IMR-90 (cell line): Measurements from ENCODE around the gene HAVCR1. TPM values are rescaled to one million over a fixed set of nuclear protein-coding genes. Genes with fewer than 3 reads are reported as not detected.

ENCODE experiments used
- ATAC-seq: fragments of 200-7000 bp; cut with Tn5 transposase; 2 replicates; pipeline ENCODE4 v1.9.1; 2020; ENCODE audit warnings: low read depth, mild to moderate bottlenecking, moderate library complexity
- BruUV-seq: library from RNA; stranded (reverse); fragments of 400-500 nt; replicated peaks from 2 replicates; lab custom pipeline; 2021; lab: Mats Ljungman, UMichigan
- CTCF ChIA-PET: fragments of 300-600 bp; formaldehyde crosslinking; extraction: SDS; loops from one replicate; lab custom pipeline; 2021; ENCODE audit warnings: antibody characterized with exemption; lab: Yijun Ruan, JAX
- POLR2A ChIA-PET: fragments of 300-600 bp; sonication (Branson Sonifier 250); formaldehyde crosslinking; loops from one replicate; lab custom pipeline; 2022; ENCODE audit warnings: antibody characterized with exemption; ENCODE audit not compliant: unreplicated experiment; lab: Charles Lee
- DNase-seq: peaks from one replicate; pipeline ENCODE4 v3.0.0; 2013
- H2AFZ ChIP-seq: replicated peaks from 2 replicates; pipeline ENCODE3; 2013; ENCODE audit warnings: low read length, mild to moderate bottlenecking; ENCODE audit not compliant: poor library complexity
- H2AK5ac ChIP-seq: 2 replicates; pipeline ENCODE4 v1.6.1; 2013; ENCODE audit warnings: low read depth, low read length, inconsistent platforms
- H2AK9ac ChIP-seq: replicated peaks from 2 replicates; pipeline ENCODE3; 2013; ENCODE audit warnings: mild to moderate bottlenecking, low read depth, low read length, moderate library complexity; ENCODE audit not compliant: poor library complexity
- H2BK120ac ChIP-seq: 2 replicates; pipeline ENCODE4 v1.6.1; 2013; ENCODE audit warnings: low read depth, low read length, inconsistent platforms
- H2BK15ac ChIP-seq: 3 replicates; pipeline ENCODE4 v1.6.1; 2013; ENCODE audit warnings: low read depth, low read length, inconsistent platforms
- H2BK20ac ChIP-seq: 2 replicates; pipeline ENCODE4 v1.6.1; 2013; ENCODE audit warnings: low read depth, mild to moderate bottlenecking, inconsistent platforms, low read length, moderate library complexity
- H2BK5ac ChIP-seq: 2 replicates; pipeline ENCODE4 v1.6.1; 2013; ENCODE audit warnings: mild to moderate bottlenecking, low read depth, low read length, inconsistent platforms; ENCODE audit not compliant: poor library complexity, severe bottlenecking
- H3K14ac ChIP-seq: replicated peaks from 2 replicates; pipeline ENCODE4 v1.6.1; 2013; ENCODE audit warnings: low read depth, low read length, inconsistent platforms
- H3K18ac ChIP-seq: 2 replicates; pipeline ENCODE4 v1.6.1; 2013; ENCODE audit warnings: low read depth, low read length, control low read depth
- H3K23ac ChIP-seq: 2 replicates; pipeline ENCODE4 v1.6.1; 2013; ENCODE audit warnings: low read depth, low read length, inconsistent platforms
- H3K27ac ChIP-seq: 2 replicates; pipeline ENCODE4 v1.5.1; 2013; ENCODE audit warnings: mild to moderate bottlenecking, control low read depth, low read length; ENCODE audit not compliant: insufficient read depth
- H3K27me3 ChIP-seq: 2 replicates; pipeline ENCODE4 v1.6.1; 2013; ENCODE audit warnings: low read length; ENCODE audit not compliant: control insufficient read depth, insufficient read depth
- H3K36me3 ChIP-seq: 2 replicates; pipeline ENCODE4 v1.6.1; 2013; ENCODE audit warnings: low read length, mixed read lengths; ENCODE audit not compliant: control insufficient read depth, insufficient read depth
- H3K4ac ChIP-seq: 2 replicates; pipeline ENCODE4 v1.6.1; 2013; ENCODE audit warnings: low read depth, low read length, inconsistent platforms
- H3K4me1 ChIP-seq: 2 replicates; pipeline ENCODE4 v1.6.1; 2013; ENCODE audit warnings: low read length, mixed read lengths; ENCODE audit not compliant: control insufficient read depth, insufficient read depth
- H3K4me2 ChIP-seq: 2 replicates; pipeline ENCODE4 v1.6.1; 2013; ENCODE audit warnings: low read depth, mild to moderate bottlenecking, control low read depth, low read length, moderate library complexity
- H3K4me3 ChIP-seq: 2 replicates; pipeline ENCODE4 v1.5.1; 2013; ENCODE audit warnings: low read depth, mild to moderate bottlenecking, control low read depth, low read length, moderate library complexity; ENCODE audit not compliant: insufficient read depth
- H3K56ac ChIP-seq: 2 replicates; pipeline ENCODE4 v1.6.1; 2013; ENCODE audit warnings: low read length, inconsistent platforms; ENCODE audit not compliant: insufficient read depth; ENCODE audit errors: extremely low read depth
- H3K79me1 ChIP-seq, 2 experiments: 2 replicates each; pipeline ENCODE4 v1.6.1; 2013; ENCODE audit warnings: low read length in 2 of 2, inconsistent platforms in 1 of 2, low read depth in 1 of 2
- H3K9ac ChIP-seq: 2 replicates; pipeline ENCODE4 v1.6.1; 2013; ENCODE audit warnings: low read depth, low read length, control low read depth
- H3K9me1 ChIP-seq: 2 replicates; pipeline ENCODE4 v1.6.1; 2013; ENCODE audit warnings: low read length, inconsistent platforms; ENCODE audit not compliant: insufficient read depth
- H3K9me3 ChIP-seq: 2 replicates; pipeline ENCODE4 v1.6.1; 2013; ENCODE audit warnings: low read length; ENCODE audit not compliant: control insufficient read depth, insufficient read depth
- H4K20me1 ChIP-seq: 2 replicates; pipeline ENCODE4 v1.6.1; 2013; ENCODE audit warnings: low read length, inconsistent platforms; ENCODE audit not compliant: insufficient read depth
- H4K5ac ChIP-seq: 2 replicates; pipeline ENCODE4 v1.6.1; 2013; ENCODE audit warnings: mild to moderate bottlenecking, low read depth, low read length, control low read depth
- H4K8ac ChIP-seq, 2 experiments: 2 replicates each; pipeline ENCODE4 v1.6.1; 2013; ENCODE audit warnings: low read depth in 2 of 2, low read length in 2 of 2, control low read depth in 1 of 2, inconsistent platforms in 1 of 2
- H4K91ac ChIP-seq: 2 replicates; pipeline ENCODE4 v1.6.1; 2013; ENCODE audit warnings: low read depth, low read length, inconsistent platforms; ENCODE audit not compliant: insufficient read depth
- MAFK ChIP-seq: IDR thresholded peaks from 2 replicates; pipeline ENCODE4 v1.6.1; 2012; ENCODE audit warnings: low read depth, low read length, improper control_type of control experiment
- POLR2A ChIP-seq: IDR thresholded peaks from 2 replicates; pipeline ENCODE4 v1.6.1; 2012; ENCODE audit warnings: mild to moderate bottlenecking, low read depth, low read length
- RAD21 ChIP-seq: IDR thresholded peaks from 2 replicates; pipeline ENCODE4 v1.6.1; 2012; ENCODE audit warnings: low read length, improper control_type of control experiment
- RCOR1 ChIP-seq: IDR thresholded peaks from 2 replicates; pipeline ENCODE4 v1.6.1; 2012; ENCODE audit warnings: mild to moderate bottlenecking, low read length, improper control_type of control experiment; ENCODE audit not compliant: insufficient replicate concordance
- SMC3 ChIP-seq: fragments of 150-350 bp; IDR thresholded peaks from 2 replicates; pipeline ENCODE4 v1.6.1; 2016; ENCODE audit warnings: low read depth, mild to moderate bottlenecking, antibody characterized with exemption, low read length, moderate library complexity
- WGBS, 2 experiments: methylation state at CpG; one replicate each; pipeline versions ENCODE4 v1.1.5 to v1.1.7; 2013; ENCODE audit warnings: missing lambda C conversion rate in 2 of 2; ENCODE audit not compliant: insufficient read length in 1 of 2; ENCODE audit errors: extremely low coverage in 2 of 2; 5-methylcytosine and 5-hydroxymethylcytosine counted together
- dilution Hi-C: fragments of 300-500 bp; cut with HindIII; formaldehyde crosslinking; loops from one replicate; pipeline ENCODE4 v1.14.3; 2018; ENCODE audit warnings: low sequenced_read_pairs; ENCODE audit not compliant: unreplicated experiment
- in situ Hi-C: fragments of 300-500 bp; cut with MboI; formaldehyde crosslinking; loops from 3 replicates; pipeline ENCODE4 v1.14.3; 2019; ENCODE audit warnings: low sequenced_read_pairs, inconsistent platforms, mixed read lengths
- intact Hi-C: fragments of 100-400 bp; cut with micrococcal nuclease; formaldehyde crosslinking; loops from 2 replicates; pipeline ENCODE4 v1.10.0; 2022
- polyA plus RNA-seq, 3 experiments: library from polyadenylated mRNA; depleted of rRNA; stranded (reverse); fragments of >200 nt; gene quantifications; 2 replicates each; pipeline ENCODE4 v1.2.3, GENCODE V29; 2012; ENCODE audit warnings: low replicate concordance in 1 of 3
- total RNA-seq: library from RNA; depleted of rRNA; stranded (reverse); fragments of >200 nt; gene quantifications from 2 replicates; pipeline ENCODE4 v1.2.3, GENCODE V29; 2012

HAVCR1 gene
- total and polyA plus RNA-seq, 2 of the 4 experiments (the other 2 are of a cell fraction), result not detected

DNA sequence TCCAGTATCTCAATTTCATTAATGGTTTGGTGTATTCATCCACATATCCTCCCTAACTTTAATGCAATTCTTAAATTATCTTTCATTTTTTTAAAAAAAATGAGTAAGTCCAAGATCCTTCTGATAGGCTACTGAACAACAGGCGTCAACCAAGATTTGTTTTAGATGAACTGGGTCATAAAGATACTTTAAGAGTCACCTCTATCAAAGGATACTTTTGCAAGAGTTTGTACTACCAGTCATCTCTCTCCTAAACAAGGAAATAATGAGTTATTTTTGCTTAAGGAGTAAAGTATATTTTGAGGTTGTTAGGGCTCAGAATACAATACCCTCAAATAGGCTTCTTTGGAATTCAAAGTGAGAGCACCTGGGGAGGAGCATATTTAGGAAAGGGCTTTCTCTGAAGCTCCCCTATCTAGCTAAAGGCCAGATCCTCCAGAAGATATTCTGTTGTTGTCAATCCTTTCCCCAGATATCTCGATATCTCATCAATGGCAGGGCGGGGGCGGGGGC lies 25.8 kb downstream of the HAVCR1 start:
- H3K14ac ChIP-seq, result no peak overlapping the region
- intact Hi-C loops, result no loop called here
- no TSS peak for BruUV-seq

More for the DNA sequence above, 25.8 kb downstream of the HAVCR1 start:
- Histone ChIP-seq H4K8ac (no peak overlapping the region), H4K20me1 (no peaks in the 10 kb centered on the region), H3K4ac (no peak overlapping the region), H3K27ac (no peak overlapping the region), H3K23ac (no peak overlapping the region), H4K91ac (no peak overlapping the region), H2AFZ (no peak overlapping the region), H3K36me3 (no peaks in the 10 kb centered on the region), H2AK9ac (no peak overlapping the region), H2BK5ac (no peak overlapping the region), H3K79me1 (no peaks in the 10 kb centered on the region), H3K9ac (no peak overlapping the region), H3K4me2 (no peak overlapping the region), H4K5ac (no peak overlapping the region), H2BK20ac (no peak overlapping the region), H3K56ac (no peak overlapping the region), H2BK120ac (no peak overlapping the region), H2BK15ac (no peak overlapping the region), H3K9me1 (no peaks in the 10 kb centered on the region), H3K4me3 (no peak overlapping the region), H3K9me3 (no peaks in the 10 kb centered on the region), H3K18ac (no peak overlapping the region), H2AK5ac (no peak overlapping the region), H3K27me3 (no peaks in the 10 kb centered on the region), H3K4me1 (no peaks in the 10 kb centered on the region)
- POLR2A ChIA-PET, result no interaction called here
- CTCF ChIA-PET, result no interaction called here
- DNase-seq (no peak), ATAC-seq (no peak)
- dilution Hi-C loops, result no loop called here
- in situ Hi-C loops, result no loop called here
- TF ChIP-seq MAFK (no peak), SMC3 (no peak), POLR2A (no peak), RCOR1 (no peak), RAD21 (no peak)
- no CpG with 5 or more reads among the region's 4 CpGs for WGBS, 2 experiments
